Hematopoietic multipotent progenitor cell treated with erythropoietin and hydrocortisone succinate and interleukin-3 and kit ligand, for 4 days (in vitro differentiated cells): ENCODE results near the gene CDC42.

Source experiments
- DNase-seq: peaks from one replicate; pipeline ENCODE4 v3.0.0-alpha.2; 2015

The CDC42 gene

GRCh38 chr1:22132517-22133235, 80.2 kb downstream of the CDC42 start:
- DNase-seq = no peak

DNA sequence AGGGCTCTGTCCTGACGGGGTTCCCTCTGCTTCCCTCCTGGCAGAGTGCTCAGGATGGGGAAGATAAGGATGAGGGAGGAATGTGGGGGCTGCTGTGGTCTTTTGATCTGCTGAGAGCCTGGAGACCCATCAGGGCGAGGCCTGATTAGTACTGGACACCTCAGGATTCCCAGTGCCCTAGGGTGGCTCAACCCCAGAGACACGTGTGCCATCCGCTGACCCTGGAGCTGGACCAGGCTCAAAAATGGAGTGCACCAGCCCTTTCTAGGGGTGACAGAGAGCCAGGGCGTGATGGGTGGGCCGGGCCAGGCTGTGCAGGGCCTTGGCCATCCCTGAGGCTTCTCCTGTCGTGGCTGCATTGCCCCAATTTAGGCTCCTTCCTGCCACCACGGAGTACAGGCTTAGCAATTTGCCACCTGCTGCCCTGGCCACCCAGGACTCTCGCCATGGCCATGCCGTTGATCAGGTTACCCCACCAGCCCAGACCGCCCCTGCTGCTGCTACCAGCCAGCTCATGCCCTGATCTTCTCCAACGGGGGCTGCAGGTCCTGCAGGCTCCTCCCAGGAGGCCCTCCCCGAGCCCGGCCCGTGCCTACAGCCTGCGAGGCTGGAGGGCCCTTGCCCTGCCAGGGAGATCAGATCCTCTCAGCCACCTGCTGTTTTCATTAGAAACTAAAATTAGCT, 80.9 kb downstream of the CDC42 start:
- no peak for DNase-seq

- DNase-seq = no peak
These were observed 81.4 kb downstream of the CDC42 start for GRCh38 chr1:22133931-22134324.

DNA sequence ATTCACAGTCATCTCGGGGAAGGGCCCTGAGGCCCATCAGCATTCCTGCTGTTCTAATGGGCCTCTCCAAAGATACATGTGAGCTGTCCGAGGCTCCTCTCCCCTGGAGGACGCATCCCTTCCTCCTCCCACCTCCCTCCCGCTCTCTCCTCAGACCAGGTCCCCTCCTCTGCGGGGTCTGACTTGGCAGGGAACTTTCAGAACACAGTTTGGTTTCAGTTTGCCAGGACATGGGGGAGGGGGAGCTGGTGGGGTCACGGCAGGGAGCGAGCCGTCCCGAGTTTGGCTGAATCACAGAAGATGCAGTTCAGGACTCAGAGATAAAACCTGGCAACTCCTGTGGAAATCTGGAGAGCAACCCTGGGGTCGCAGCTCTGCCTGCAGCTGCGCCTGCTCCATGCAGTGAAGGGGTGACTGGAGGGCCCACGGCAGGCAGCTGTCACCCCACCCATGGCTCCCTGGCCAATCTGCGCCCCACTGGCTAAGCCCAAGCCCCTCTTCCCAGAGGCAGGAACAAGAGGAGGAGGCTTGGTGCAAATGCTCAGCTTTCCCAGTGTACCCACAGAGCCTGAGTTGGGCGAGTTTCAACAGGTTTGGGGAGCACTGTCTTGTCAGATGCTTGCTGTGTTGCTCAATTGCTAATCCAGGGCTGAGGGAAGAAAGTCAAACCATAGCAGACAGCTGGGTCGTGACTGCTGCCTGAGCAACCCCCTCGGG, 84.7 kb downstream of the CDC42 start:
- no peak for DNase-seq

DNA sequence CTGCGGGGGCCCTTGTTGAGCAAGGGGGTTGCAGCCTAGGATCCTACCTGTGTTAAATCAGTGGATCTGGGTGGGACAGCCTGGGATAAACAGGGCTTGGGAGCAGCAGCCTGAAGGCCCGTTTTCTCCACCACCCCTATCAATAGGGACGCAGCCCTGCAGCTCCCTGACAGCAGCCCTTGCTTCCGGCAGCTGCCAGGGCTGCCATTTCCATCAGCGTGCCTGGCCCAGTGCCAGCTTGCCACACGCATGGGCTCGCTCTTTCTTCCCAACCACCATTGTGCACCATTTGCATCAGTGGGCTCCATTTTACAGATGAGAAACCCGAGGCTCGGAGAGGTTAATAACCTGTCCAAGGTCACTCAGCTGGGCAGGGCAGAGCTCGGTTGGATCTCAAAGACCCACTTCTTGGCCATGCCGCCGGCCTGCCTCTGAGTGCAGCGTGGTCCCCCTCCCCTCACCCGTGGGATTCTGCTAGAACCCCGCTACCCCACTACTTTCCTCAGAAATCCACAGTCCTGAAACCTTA, 86.6 kb downstream of the CDC42 start:
- DNase-seq = no peak

GRCh38 chr1:22139817-22140216, 87.3 kb downstream of the CDC42 start:
- DNase-seq = no peak
